ENCODE data around the gene MTSS2.

DNA sequence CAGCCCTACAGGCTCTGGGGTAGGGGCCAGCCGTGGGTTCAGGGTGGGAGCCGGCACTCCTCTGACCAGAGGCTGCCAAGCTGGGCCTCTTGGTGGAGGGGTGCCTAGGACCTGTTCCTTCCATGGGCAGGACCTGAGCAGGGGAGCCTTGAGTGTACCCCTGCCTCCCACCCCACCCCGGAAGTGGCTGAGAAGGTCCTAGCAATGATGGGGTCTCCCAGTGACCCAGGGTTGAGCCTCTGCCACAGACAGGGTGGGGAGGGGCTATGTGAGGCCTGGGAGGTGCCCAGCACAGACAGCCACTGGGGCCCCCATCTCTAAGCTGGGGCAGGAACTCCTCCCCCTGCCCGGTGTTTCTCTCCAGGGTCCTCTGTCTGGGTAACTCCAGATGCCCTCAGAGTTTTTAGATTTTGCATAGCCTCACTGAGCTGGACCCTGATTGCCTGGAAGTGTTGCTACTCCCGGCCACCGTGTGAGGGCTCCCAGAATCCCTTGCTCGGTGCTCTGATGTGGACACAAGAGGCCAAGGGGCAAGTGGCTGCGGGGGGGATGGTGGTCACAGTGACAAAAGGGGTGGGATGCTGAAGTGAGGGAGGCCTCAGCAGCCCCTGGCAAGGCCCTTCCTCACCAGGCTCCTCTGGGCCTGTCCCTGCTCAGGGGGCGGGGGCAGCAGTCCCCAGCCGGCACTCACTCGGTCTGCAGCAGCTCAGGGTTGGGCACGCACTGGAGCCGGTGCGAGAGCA lies 6.4 kb upstream of the MTSS2 start:
- TF ChIP-seq, protein P1, sequence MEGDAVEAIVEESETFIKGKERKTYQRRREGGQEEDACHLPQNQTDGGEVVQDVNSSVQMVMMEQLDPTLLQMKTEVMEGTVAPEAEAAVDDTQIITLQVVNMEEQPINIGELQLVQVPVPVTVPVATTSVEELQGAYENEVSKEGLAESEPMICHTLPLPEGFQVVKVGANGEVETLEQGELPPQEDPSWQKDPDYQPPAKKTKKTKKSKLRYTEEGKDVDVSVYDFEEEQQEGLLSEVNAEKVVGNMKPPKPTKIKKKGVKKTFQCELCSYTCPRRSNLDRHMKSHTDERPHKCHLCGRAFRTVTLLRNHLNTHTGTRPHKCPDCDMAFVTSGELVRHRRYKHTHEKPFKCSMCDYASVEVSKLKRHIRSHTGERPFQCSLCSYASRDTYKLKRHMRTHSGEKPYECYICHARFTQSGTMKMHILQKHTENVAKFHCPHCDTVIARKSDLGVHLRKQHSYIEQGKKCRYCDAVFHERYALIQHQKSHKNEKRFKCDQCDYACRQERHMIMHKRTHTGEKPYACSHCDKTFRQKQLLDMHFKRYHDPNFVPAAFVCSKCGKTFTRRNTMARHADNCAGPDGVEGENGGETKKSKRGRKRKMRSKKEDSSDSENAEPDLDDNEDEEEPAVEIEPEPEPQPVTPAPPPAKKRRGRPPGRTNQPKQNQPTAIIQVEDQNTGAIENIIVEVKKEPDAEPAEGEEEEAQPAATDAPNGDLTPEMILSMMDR (IDR thresholded peaks at IDR 0.05; ENCODE audit: insufficient read depth, low read length, poor library complexity, severe bottlenecking) = no peak
- no peak for TF ChIP-seq EZH2phosphoT487 (conservative IDR thresholded peaks at IDR 0.05; ENCODE audit: low read length)
